K562 (cell line): ENCODE results near the gene RNF217. TPM values are rescaled to one million over a fixed set of nuclear protein-coding genes. Genes with fewer than 3 reads are reported as not detected.

Experiments
- ATF2 ChIP-seq: sonication (generic); formaldehyde crosslinking; IDR thresholded peaks from 2 replicates; pipeline ENCODE4 v1.8.1; 2022; ENCODE audit warnings: missing genetic modification reagents
- ATF3 ChIP-seq, 2 experiments: fragments of 450-650 bp in 1 of 2; sonication (generic) in 1 of 2; formaldehyde crosslinking in 1 of 2; IDR thresholded peaks in 1 of 2; conservative IDR thresholded peaks in 1 of 2; 2 replicates each; pipeline versions ENCODE4 v1.6.1 to v1.8.1; 2016 to 2023; ENCODE audit warnings: mild to moderate bottlenecking in 2 of 2, moderate library complexity in 2 of 2, inconsistent platforms in 1 of 2, missing genetic modification reagents in 1 of 2
- CREBBP ChIP-seq: IDR thresholded peaks from one replicate; pipeline ENCODE4 v1.6.1; 2012; ENCODE audit warnings: low read depth, mild to moderate bottlenecking, control low read depth, inconsistent platforms, low read length
- FOXJ3 ChIP-seq: sonication (generic); formaldehyde crosslinking; IDR thresholded peaks from 2 replicates; pipeline ENCODE4 v1.4.0; 2020; ENCODE audit warnings: mild to moderate bottlenecking, missing genetic modification reagents
- HIVEP1 ChIP-seq: fragments of 250-450 bp; sonication (Bioruptor Pico); IDR thresholded peaks from 2 replicates; pipeline ENCODE4 v1.4.0; 2020; ENCODE audit warnings: mild to moderate bottlenecking
- PRDM10 ChIP-seq: fragments of 450-650 bp; IDR thresholded peaks from 2 replicates; pipeline ENCODE4 v1.6.1; 2018; ENCODE audit not compliant: partially characterized antibody
- PYGO2 ChIP-seq: fragments of 450-650 bp; IDR thresholded peaks from 2 replicates; pipeline ENCODE4 v1.6.1; 2016; ENCODE audit warnings: mild to moderate bottlenecking, missing genetic modification characterization, moderate library complexity, missing compliant biosample characterization
- ZBTB1 ChIP-seq: sonication (generic); formaldehyde crosslinking; IDR thresholded peaks from 2 replicates; pipeline ENCODE4 v1.8.1; 2023; ENCODE audit warnings: missing genetic modification reagents, low read depth, mild to moderate bottlenecking, borderline replicate concordance
- ZFX ChIP-seq: sonication (generic); formaldehyde crosslinking; IDR thresholded peaks from 2 replicates; pipeline ENCODE4 v1.8.0; 2022; ENCODE audit warnings: mild to moderate bottlenecking, missing genetic modification reagents, moderate library complexity
- ZMIZ1 ChIP-seq, 2 experiments: fragments of 150-350 bp in 1 of 2; IDR thresholded peaks; 2 replicates each; pipeline ENCODE4 v1.6.1; 2012 to 2016; ENCODE audit warnings: low read depth in 2 of 2, low read length in 2 of 2, mild to moderate bottlenecking in 1 of 2, moderate library complexity in 1 of 2
- polyA plus RNA-seq, 8 experiments: library from polyadenylated mRNA; depleted of rRNA in 4 of 8; stranded (reverse) in 5 of 8; unstranded in 3 of 8; fragments of >200 nt; fragmentation: Nextera tagmentation in 2 of 8; fragmentation: Illumina TruSeq in 1 of 8; extraction: Ambion mirVana in 2 of 8; extraction: Trizol in 1 of 8; gene quantifications; 2 replicates each; pipeline versions ENCODE4 v1.2.1 to v1.2.3, GENCODE V29; 2011 to 2014; ENCODE audit warnings: inconsistent platforms in 1 of 8, missing spikeins in 1 of 8
- total RNA-seq, 7 experiments: library from RNA; depleted of rRNA in 6 of 7; stranded (reverse); fragments of >200 nt in 6 of 7; fragmentation: Illumina TruSeq in 2 of 7; extraction: Trizol in 2 of 7; gene quantifications; 2 replicates each; pipeline versions ENCODE4 v1.2.1 to v1.2.3, GENCODE V29; 2011 to 2021; ENCODE audit warnings: low replicate concordance in 1 of 7

Gene RNF217
- total and polyA plus RNA-seq, 9 of the 15 experiments (the other 6 are each of a cell fraction or from before 2014, with no cell fraction given), result 2.9 to 25.6 (median 12.0) TPM

- TF ChIP-seq ZBTB1 (CRISPR knock-in tag) (no peak), PRDM10 (no peak), ATF3 (IDR thresholded peaks at IDR 0.05) (no peak), ATF3 (CRISPR knock-in tag; conservative IDR thresholded peaks at IDR 0.05) (no peak), ZFX (CRISPR knock-in tag) (no peak), FOXJ3 (CRISPR knock-in tag) (no peak), HIVEP1 (CRISPR knock-in tag) (no peak), CREBBP (no peak), ZMIZ1 (IDR thresholded peaks at IDR 0.05; ENCODE audit: low read depth in 2 of 2, low read length in 2 of 2) (no peak), PYGO2 (tag) (no peak), ATF2 (CRISPR knock-in tag) (no peak)
Measured at GRCh38 chr6:124983383-124984083, 21.3 kb downstream of the RNF217 start (continued).
